ENCODE results near the gene DDIT3. TPM values are rescaled to one million over a fixed set of nuclear protein-coding genes. Genes with fewer than 3 reads are reported as not detected.
A peak's percentile ranks its signal among the peaks of the same experiment; 100 is the strongest.

DDIT3 gene
- total RNA-seq, 1 experiment from 2014 or later = 84.7 TPM

- Histone ChIP-seq H3K27ac (ENCODE audit: low read depth, low read length) (no peak overlapping the region), H2AFZ (ENCODE audit: low read depth, low read length, poor library complexity, severe bottlenecking) (no peak overlapping the region), H3K9ac (ENCODE audit: low read length) (peak overlapping the region; percentile 76), H4K20me1 (ENCODE audit: insufficient read depth) (no peaks in the 10 kb centered on the region), H3K4me1 (ENCODE audit: control insufficient read depth in 1 of 2, insufficient read depth in 2 of 2, low read length in 2 of 2) (peaks cover 4 to 14% of the 10 kb centered on the region in 2 experiments; a peak in 3 of 4 replicates), H3K27me3 (ENCODE audit: insufficient read depth, low read length) (no peaks in the 10 kb centered on the region), H3K9me2 (ENCODE audit: insufficient read depth) (no peaks in the 10 kb centered on the region), H3K79me2 (ENCODE audit: insufficient read depth, low read length) (peaks cover 41% of the 10 kb centered on the region), H3K4me3 (replicated peaks in 1 of 2; ENCODE audit: low read depth in 1 of 2, low read length in 2 of 2) (peak overlapping the region; percentile 97 to 100), H3K9me3 (ENCODE audit: control insufficient read depth in 1 of 2, insufficient read depth in 1 of 2, low read depth in 1 of 2, low read length in 2 of 2) (no peaks in the 10 kb centered on the region), H3K4me2 (ENCODE audit: low read length) (peak overlapping the region; percentile 86), H3K36me3 (ENCODE audit: control insufficient read depth in 1 of 2, insufficient read depth in 2 of 2, low read length in 2 of 2) (peaks cover 21 to 35% of the 10 kb centered on the region in 2 experiments)
- POLR2A ChIA-PET = interaction anchor here (1.3 kb wide), 1 partner anchor 31 kb away, joined by 3 read pairs; the partner anchor contains the start of gene DDIT3
- ATAC-seq = no peak
- RAD21 ChIA-PET (ENCODE audit: low non-redundant PET in 1 of 2, low total read pairs in 2 of 2, uncharacterized antibody in 2 of 2, unreplicated experiment in 2 of 2) = no interaction called here
- TF ChIP-seq RAD21 (IDR thresholded peaks at IDR 0.05; ENCODE audit: low read depth) = no peak
- no peak for TF ChIP-seq FOSL1 (IDR thresholded peaks at IDR 0.05; ENCODE audit: low read depth)
- TF ChIP-seq, protein P1, sequence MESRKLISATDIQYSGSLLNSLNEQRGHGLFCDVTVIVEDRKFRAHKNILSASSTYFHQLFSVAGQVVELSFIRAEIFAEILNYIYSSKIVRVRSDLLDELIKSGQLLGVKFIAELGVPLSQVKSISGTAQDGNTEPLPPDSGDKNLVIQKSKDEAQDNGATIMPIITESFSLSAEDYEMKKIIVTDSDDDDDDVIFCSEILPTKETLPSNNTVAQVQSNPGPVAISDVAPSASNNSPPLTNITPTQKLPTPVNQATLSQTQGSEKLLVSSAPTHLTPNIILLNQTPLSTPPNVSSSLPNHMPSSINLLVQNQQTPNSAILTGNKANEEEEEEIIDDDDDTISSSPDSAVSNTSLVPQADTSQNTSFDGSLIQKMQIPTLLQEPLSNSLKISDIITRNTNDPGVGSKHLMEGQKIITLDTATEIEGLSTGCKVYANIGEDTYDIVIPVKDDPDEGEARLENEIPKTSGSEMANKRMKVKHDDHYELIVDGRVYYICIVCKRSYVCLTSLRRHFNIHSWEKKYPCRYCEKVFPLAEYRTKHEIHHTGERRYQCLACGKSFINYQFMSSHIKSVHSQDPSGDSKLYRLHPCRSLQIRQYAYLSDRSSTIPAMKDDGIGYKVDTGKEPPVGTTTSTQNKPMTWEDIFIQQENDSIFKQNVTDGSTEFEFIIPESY (IDR thresholded peaks at IDR 0.05; ENCODE audit: extremely low read depth, insufficient replicate concordance, low read length) = no peak
- TF ChIP-seq ELF1 (IDR thresholded peaks at IDR 0.05; ENCODE audit: borderline replicate concordance, low read depth) = no peak
- TF ChIP-seq EZH2 (IDR thresholded peaks at IDR 0.05) = no peak
- TF ChIP-seq CBX3 (IDR thresholded peaks at IDR 0.05; ENCODE audit: low read depth) = no peak
- TF ChIP-seq ZNF274 (IDR thresholded peaks at IDR 0.05; ENCODE audit: low read depth, low read length) = no peak
- no peak for TF ChIP-seq JUND (IDR thresholded peaks at IDR 0.05)
- TF ChIP-seq CEBPB (IDR thresholded peaks at IDR 0.05; ENCODE audit: low read depth) = no peak
- TF ChIP-seq YY1 (IDR thresholded peaks at IDR 0.05; ENCODE audit: extremely low read depth, insufficient replicate concordance, low read depth, low read length) = no peak
- TF ChIP-seq, protein P2, sequence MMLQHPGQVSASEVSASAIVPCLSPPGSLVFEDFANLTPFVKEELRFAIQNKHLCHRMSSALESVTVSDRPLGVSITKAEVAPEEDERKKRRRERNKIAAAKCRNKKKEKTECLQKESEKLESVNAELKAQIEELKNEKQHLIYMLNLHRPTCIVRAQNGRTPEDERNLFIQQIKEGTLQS (IDR thresholded peaks at IDR 0.05) = no peak
- TF ChIP-seq, protein P3, sequence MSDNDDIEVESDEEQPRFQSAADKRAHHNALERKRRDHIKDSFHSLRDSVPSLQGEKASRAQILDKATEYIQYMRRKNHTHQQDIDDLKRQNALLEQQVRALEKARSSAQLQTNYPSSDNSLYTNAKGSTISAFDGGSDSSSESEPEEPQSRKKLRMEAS (IDR thresholded peaks at IDR 0.05) = no peak
- no peak for TF ChIP-seq EZH2phosphoT487 (IDR thresholded peaks at IDR 0.05; ENCODE audit: borderline replicate concordance)
- TF ChIP-seq POLR2AphosphoS5 (IDR thresholded peaks at IDR 0.05; ENCODE audit: low read depth, low read length) = no peak
- no peak for TF ChIP-seq SP1 (IDR thresholded peaks at IDR 0.05; ENCODE audit: low read depth)
- TF ChIP-seq POLR2A (IDR thresholded peaks at IDR 0.05; ENCODE audit: borderline replicate concordance, extremely low read depth, insufficient read depth, insufficient read length) = no peak
- CTCF ChIA-PET = no interaction called here
- BruUV-seq (replicated peaks) = TSS peak; percentile 46
- intact Hi-C loops (cut with micrococcal nuclease) = no loop called here
- DNase-seq (ENCODE audit: low read depth, low spot score) = no peak
These were observed 31.1 kb downstream of the DDIT3 start for GRCh38 chr12:57489157-57489641.

Data from HCT116 (cell line).